Mucosa of descending colon (tissue), 3 donors: Measurements from ENCODE around the gene CTBP2. TPM values are rescaled to one million over a fixed set of nuclear protein-coding genes. Genes with fewer than 3 reads are reported as not detected.
A peak's percentile ranks its signal among the peaks of the same experiment; 100 is the strongest.

Source experiments
- ATAC-seq: fragments of 200-7000 bp; cut with Tn5 transposase; one replicate; pipeline ENCODE4 v1.9.1; 2020; ENCODE audit warnings: mild to moderate bottlenecking, moderate library complexity
- DNase-seq, 3 donors: peaks; one replicate each; pipeline ENCODE4 v3.0.0-alpha.2; 2020
- H3K36me3 ChIP-seq: fragments of 200-600 bp; one replicate; pipeline ENCODE4 v1.8.0; 2021; ENCODE audit warnings: low read depth, mild to moderate bottlenecking
- H3K4me1 ChIP-seq: fragments of 200-600 bp; one replicate; pipeline ENCODE4 v1.8.0; 2021; ENCODE audit warnings: low read depth, mild to moderate bottlenecking
- H3K4me3 ChIP-seq: fragments of 200-600 bp; one replicate; pipeline ENCODE4 v1.8.0; 2021; ENCODE audit warnings: mild to moderate bottlenecking
- H3K9me3 ChIP-seq: fragments of 200-600 bp; one replicate; pipeline ENCODE4 v1.8.0; 2021; ENCODE audit warnings: mild to moderate bottlenecking
- intact Hi-C, 2 donors: fragments of 100-400 bp; cut with DNase I in 1 of 2; cut with micrococcal nuclease in 1 of 2; formaldehyde crosslinking; loops; one replicate each; pipeline versions ENCODE4 v1.11.0 to v1.11.1; 2022; cut with DNase I, micrococcal nuclease
- total RNA-seq, 3 donors: library from RNA; stranded (reverse); fragmentation: NEBNext Ultra II Directional in 2 of 3; extraction: Animal tissue kit (Norgen Biotek cat#: 25700) in 2 of 3; gene quantifications; one replicate each; pipeline versions ENCODE4 v1.2.1 to v1.2.4, GENCODE V29; 2021 to 2023
- TF ChIP-seq, protein P1 (sequence below): fragments of 200-600 bp; IDR thresholded peaks from one replicate; pipeline ENCODE4 v1.8.0; 2022; ENCODE audit warnings: antibody characterized with exemption, mild to moderate bottlenecking
- donor health status: DM: no; HTN: no; CAD: no; lungs with moderate emphysema.
- donor health status: DM: no; HTN: no; CAD: no.
- donor health status: DM: no; HTN: yes; CAD: no.

Gene CTBP2
- total RNA-seq, 3 donors from 2014 or later: 109 to 137 (median 121) TPM

GRCh38 chr10:125021686-125022344 is 138.5 kb downstream of the CTBP2 start:
- H3K9me3 ChIP-seq: no peaks in the 10 kb centered on the region

GRCh38 chr10:125020871-125021270 is 139.5 kb downstream of the CTBP2 start:
- intact Hi-C loops: no loop called here
- Histone ChIP-seq H3K4me3 (no peak overlapping the region), H3K4me1 (peaks cover 31% of the 10 kb centered on the region), H3K9me3 (no peaks in the 10 kb centered on the region), H3K36me3 (no peaks in the 10 kb centered on the region)
- no peak for ATAC-seq
- peak in 1 of 3 donors; percentile 7 for DNase-seq
- TF ChIP-seq, protein P1, sequence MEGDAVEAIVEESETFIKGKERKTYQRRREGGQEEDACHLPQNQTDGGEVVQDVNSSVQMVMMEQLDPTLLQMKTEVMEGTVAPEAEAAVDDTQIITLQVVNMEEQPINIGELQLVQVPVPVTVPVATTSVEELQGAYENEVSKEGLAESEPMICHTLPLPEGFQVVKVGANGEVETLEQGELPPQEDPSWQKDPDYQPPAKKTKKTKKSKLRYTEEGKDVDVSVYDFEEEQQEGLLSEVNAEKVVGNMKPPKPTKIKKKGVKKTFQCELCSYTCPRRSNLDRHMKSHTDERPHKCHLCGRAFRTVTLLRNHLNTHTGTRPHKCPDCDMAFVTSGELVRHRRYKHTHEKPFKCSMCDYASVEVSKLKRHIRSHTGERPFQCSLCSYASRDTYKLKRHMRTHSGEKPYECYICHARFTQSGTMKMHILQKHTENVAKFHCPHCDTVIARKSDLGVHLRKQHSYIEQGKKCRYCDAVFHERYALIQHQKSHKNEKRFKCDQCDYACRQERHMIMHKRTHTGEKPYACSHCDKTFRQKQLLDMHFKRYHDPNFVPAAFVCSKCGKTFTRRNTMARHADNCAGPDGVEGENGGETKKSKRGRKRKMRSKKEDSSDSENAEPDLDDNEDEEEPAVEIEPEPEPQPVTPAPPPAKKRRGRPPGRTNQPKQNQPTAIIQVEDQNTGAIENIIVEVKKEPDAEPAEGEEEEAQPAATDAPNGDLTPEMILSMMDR: no peak

More at GRCh38 chr10:125021686-125022344, 138.5 kb downstream of the CTBP2 start:
- DNase-seq (no peak), ATAC-seq (no peak)
- Histone ChIP-seq H3K36me3 (no peaks in the 10 kb centered on the region), H3K4me1 (peaks cover 27% of the 10 kb centered on the region), H3K4me3 (no peak overlapping the region)
- intact Hi-C loops: no loop called here
- TF ChIP-seq, protein P1: no peak

DNA sequence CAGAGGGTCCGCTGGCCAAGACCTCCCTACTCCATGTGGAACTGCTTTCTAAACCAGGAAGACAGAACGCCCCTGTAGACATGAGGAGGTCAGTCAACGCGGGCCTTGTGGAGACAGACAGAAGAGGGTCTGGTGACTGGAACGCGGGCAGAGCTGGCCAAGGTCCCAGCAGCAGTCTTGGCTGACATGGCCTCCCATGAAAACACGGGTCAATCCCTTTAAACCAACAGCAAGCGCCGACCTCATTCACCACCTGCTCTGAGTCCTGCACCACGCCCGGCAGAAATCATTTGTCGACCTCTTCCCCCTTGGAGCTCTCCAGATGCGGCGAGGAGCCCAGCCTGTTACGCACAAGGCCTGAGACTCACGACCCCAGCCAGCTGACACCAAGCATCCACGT is 140.0 kb downstream of the CTBP2 start:
- intact Hi-C loops: no loop called here
- peaks cover 30% of the 10 kb centered on the region for H3K4me1 ChIP-seq
- H3K4me3 ChIP-seq: no peak overlapping the region
- TF ChIP-seq, protein P1: no peak
- H3K36me3 ChIP-seq: no peaks in the 10 kb centered on the region
- ATAC-seq: peak; percentile 20
- no peaks in the 10 kb centered on the region for H3K9me3 ChIP-seq
- peak in 1 of 3 donors; percentile 28 for DNase-seq

DNA sequence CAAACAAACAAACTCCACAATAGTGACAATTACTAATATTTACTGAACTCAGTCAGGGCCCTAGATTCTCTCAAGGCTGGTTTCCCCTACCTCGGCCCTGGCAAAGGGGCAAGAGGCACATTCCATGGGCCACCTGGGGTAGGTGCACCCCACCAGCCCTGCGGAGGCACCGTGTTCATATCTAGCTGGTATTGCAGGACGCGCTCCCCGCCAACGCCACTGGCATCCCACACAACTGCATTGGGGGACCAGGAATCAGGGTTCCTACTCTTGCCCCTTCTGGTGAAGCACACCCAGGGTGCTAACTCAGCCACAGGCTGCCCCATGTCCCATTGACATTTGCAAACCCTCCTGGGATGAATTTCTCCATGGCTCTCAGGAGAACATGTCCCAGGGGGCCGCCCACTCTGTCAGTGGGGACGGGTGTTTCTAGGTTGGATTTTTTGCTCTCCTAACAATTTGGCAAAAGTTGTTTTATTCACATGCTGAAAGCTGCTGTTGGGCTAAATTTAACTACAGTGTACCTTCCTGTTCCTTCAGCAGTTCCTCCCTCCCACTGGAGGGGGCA is 141.7 kb downstream of the CTBP2 start:
- intact Hi-C loops: no loop called here
- no peak overlapping the region for H3K4me3 ChIP-seq
- H3K9me3 ChIP-seq: no peaks in the 10 kb centered on the region
- no peak for ATAC-seq
- H3K36me3 ChIP-seq: no peaks in the 10 kb centered on the region
- TF ChIP-seq, protein P1: no peak
- peak in 1 of 3 donors; percentile 14 for DNase-seq
- H3K4me1 ChIP-seq: peaks cover 17% of the 10 kb centered on the region

- peaks cover 19% of the 10 kb centered on the region for H3K4me1 ChIP-seq
- H3K4me3 ChIP-seq: no peak overlapping the region
- intact Hi-C loops: no loop called here
- H3K36me3 ChIP-seq: no peaks in the 10 kb centered on the region
- no peaks in the 10 kb centered on the region for H3K9me3 ChIP-seq
- peak in 2 of 3 donors; percentile 20 to 48 for DNase-seq
- no peak for ATAC-seq
- TF ChIP-seq, protein P1: no peak
Observed at GRCh38 chr10:125017547-125018298, 142.6 kb downstream of the CTBP2 start.
